HepG2 (cell line): ENCODE results near the gene MYO18A. TPM values are rescaled to one million over a fixed set of nuclear protein-coding genes. Genes with fewer than 3 reads are reported as not detected.

Experiments used
- ATAC-seq: fragments of 200-7000 bp; cut with Tn5 transposase; 3 replicates; pipeline ENCODE4 v1.9.1; 2020; ENCODE audit warnings: mild to moderate bottlenecking, moderate library complexity
- BruUV-seq: library from RNA; stranded (reverse); fragments of 400-500 nt; replicated peaks from 2 replicates; lab custom pipeline; 2021; lab: Mats Ljungman, UMichigan
- CTCF ChIA-PET: fragments of 300-600 bp; formaldehyde crosslinking; extraction: SDS; loops from one replicate; lab custom pipeline; 2021; ENCODE audit warnings: low total read pairs, inconsistent platforms, low intra/inter-chr PET ratio; lab: Yijun Ruan, JAX
- POLR2A ChIA-PET: fragments of 350-600 bp; sonication (Branson Sonifier 250); formaldehyde crosslinking; loops from one replicate; lab custom pipeline; 2020; ENCODE audit warnings: antibody characterized with exemption, inconsistent platforms; lab: Yijun Ruan, JAX
- DNase-seq: peaks from one replicate; pipeline ENCODE4 v3.0.0-alpha.2; 2015; ENCODE audit warnings: low spot score
- FAIRE-seq: peaks from 3 replicates; lab custom pipeline; 2011; peaks lifted over from hg19 to GRCh38; lab: Jason Lieb, UNC
- H2AFZ ChIP-seq: one replicate; pipeline ENCODE4 v1.6.1; 2011; ENCODE audit warnings: low read length, inconsistent platforms
- H3K27ac ChIP-seq: fragments of 300-600 bp; 3 replicates; pipeline ENCODE4 v1.8.0; 2011; ENCODE audit warnings: mixed run types, mild to moderate bottlenecking, mixed read lengths, low read length, inconsistent platforms; ENCODE audit not compliant: insufficient read depth; ENCODE audit errors: extremely low read length
- H3K27me3 ChIP-seq, 2 experiments: fragments of 200-600 bp in 1 of 2; 2 replicates in 1 of 2; 3 replicates in 1 of 2; pipeline versions ENCODE4 v1.6.0 to v1.8.0; 2011; ENCODE audit warnings: low read length in 2 of 2, mild to moderate bottlenecking in 2 of 2, moderate library complexity in 2 of 2, inconsistent platforms in 1 of 2; ENCODE audit not compliant: insufficient read depth in 2 of 2, control insufficient read depth in 1 of 2
- H3K36me3 ChIP-seq, 2 experiments: fragments of 200-600 bp in 1 of 2; replicated peaks in 1 of 2; 2 replicates in 1 of 2; 3 replicates in 1 of 2; pipeline versions ENCODE4 v1.5.1 to v1.8.0; 2011; ENCODE audit warnings: low read length in 2 of 2, inconsistent platforms in 1 of 2; ENCODE audit not compliant: insufficient read depth in 2 of 2, control insufficient read depth in 1 of 2
- H3K4me1 ChIP-seq: 2 replicates; pipeline ENCODE4 v1.5.1; 2012; ENCODE audit warnings: low read length, inconsistent platforms; ENCODE audit not compliant: insufficient read depth
- H3K4me2 ChIP-seq: 2 replicates; pipeline ENCODE4 v1.6.0; 2011; ENCODE audit warnings: low read depth, low read length, inconsistent platforms
- H3K4me3 ChIP-seq, 3 experiments: fragments of 200-600 bp in 1 of 3; sonication (generic), shearing (Covaris generic) in 1 of 3; replicated peaks in 1 of 3; 2 replicates each; pipeline ENCODE4 v1.5.1; 2011 to 2016; ENCODE audit warnings: low read length in 3 of 3, inconsistent platforms in 2 of 3, low read depth in 2 of 3, mild to moderate bottlenecking in 2 of 3, control low read depth in 1 of 3, mixed read lengths in 1 of 3; ENCODE audit not compliant: insufficient read depth in 1 of 3
- H3K79me2 ChIP-seq: one replicate; pipeline ENCODE4 v1.6.1; 2011; ENCODE audit warnings: low read length, inconsistent platforms; ENCODE audit not compliant: insufficient read depth
- H3K9ac ChIP-seq: 2 replicates; pipeline ENCODE4 v1.6.0; 2011; ENCODE audit warnings: mild to moderate bottlenecking, low read depth, low read length, inconsistent platforms; ENCODE audit not compliant: insufficient read depth
- H3K9me3 ChIP-seq: 2 replicates; pipeline ENCODE4 v1.5.1; 2012; ENCODE audit warnings: mild to moderate bottlenecking, low read length
- H4K20me1 ChIP-seq: 2 replicates; pipeline ENCODE4 v1.6.0; 2011; ENCODE audit warnings: inconsistent platforms, mild to moderate bottlenecking, low read length, moderate library complexity; ENCODE audit not compliant: insufficient read depth
- CAMTA2 ChIP-seq: sonication (generic); formaldehyde crosslinking; IDR thresholded peaks from 2 replicates; pipeline ENCODE4 v1.4.0; 2020; ENCODE audit warnings: mild to moderate bottlenecking, missing genetic modification reagents, borderline replicate concordance
- GLMP ChIP-seq: sonication (generic); formaldehyde crosslinking; IDR thresholded peaks from 2 replicates; pipeline ENCODE4 v1.9.0; 2021; ENCODE audit warnings: missing genetic modification reagents, mild to moderate bottlenecking, borderline replicate concordance
- HOMEZ ChIP-seq: IDR thresholded peaks from 2 replicates; pipeline ENCODE4 v1.6.1; 2016; ENCODE audit warnings: low read depth
- KDM3A ChIP-seq: IDR thresholded peaks from 2 replicates; pipeline ENCODE4 v1.6.1; 2018; ENCODE audit warnings: low read depth, missing compliant biosample characterization
- POGZ ChIP-seq: sonication (generic); formaldehyde crosslinking; IDR thresholded peaks from 2 replicates; pipeline ENCODE4 v1.4.0; 2020; ENCODE audit warnings: mild to moderate bottlenecking, missing genetic modification reagents
- PRDM15 ChIP-seq: sonication (generic); formaldehyde crosslinking; IDR thresholded peaks from 2 replicates; pipeline ENCODE4 v1.4.0; 2020; ENCODE audit warnings: missing genetic modification reagents
- RELA ChIP-seq: sonication (generic); formaldehyde crosslinking; IDR thresholded peaks from 2 replicates; pipeline ENCODE4 v1.4.0; 2020; ENCODE audit warnings: missing genetic modification reagents
- ZBTB26 ChIP-seq: IDR thresholded peaks from 2 replicates; pipeline ENCODE4 v1.6.1; 2016; ENCODE audit warnings: missing compliant biosample characterization, missing genetic modification reagents, borderline replicate concordance
- ZFP36 ChIP-seq: fragments of 150-350 bp; IDR thresholded peaks from 2 replicates; pipeline ENCODE4 v1.6.1; 2018; ENCODE audit warnings: borderline replicate concordance, low read length, low read depth; ENCODE audit not compliant: partially characterized antibody
- ZIK1 ChIP-seq: sonication (generic); formaldehyde crosslinking; IDR thresholded peaks from 2 replicates; pipeline ENCODE4 v1.5.0; 2020; ENCODE audit warnings: mild to moderate bottlenecking, low read depth, missing genetic modification reagents, borderline replicate concordance
- ZNF33A ChIP-seq: sonication (generic); formaldehyde crosslinking; IDR thresholded peaks from 2 replicates; pipeline ENCODE4 v1.5.1; 2020; ENCODE audit warnings: missing genetic modification reagents, mild to moderate bottlenecking, moderate library complexity, borderline replicate concordance
- ZNF496 ChIP-seq: sonication (generic); formaldehyde crosslinking; IDR thresholded peaks from 2 replicates; pipeline ENCODE4 v1.8.1; 2023; ENCODE audit warnings: mild to moderate bottlenecking, moderate library complexity, missing genetic modification reagents; ENCODE audit not compliant: insufficient replicate concordance
- ZNF766 ChIP-seq: sonication (generic); formaldehyde crosslinking; IDR thresholded peaks from 2 replicates; pipeline ENCODE4 v1.5.0; 2020; ENCODE audit warnings: missing genetic modification reagents, borderline replicate concordance
- ZNF775 ChIP-seq: sonication (generic); formaldehyde crosslinking; IDR thresholded peaks from 2 replicates; pipeline ENCODE4 v1.4.0; 2020; ENCODE audit warnings: missing genetic modification reagents, mild to moderate bottlenecking, moderate library complexity, borderline replicate concordance
- ZNF790 ChIP-seq: sonication (generic); formaldehyde crosslinking; IDR thresholded peaks from 2 replicates; pipeline ENCODE4 v1.8.0; 2022; ENCODE audit warnings: missing genetic modification reagents, mild to moderate bottlenecking, borderline replicate concordance
- ZNF839 ChIP-seq: sonication (generic); formaldehyde crosslinking; IDR thresholded peaks from 2 replicates; pipeline ENCODE4 v1.4.0; 2020; ENCODE audit warnings: missing genetic modification reagents, mild to moderate bottlenecking, borderline replicate concordance
- WGBS: methylation state at CpG from one replicate; pipeline ENCODE4 v1.1.6; 2017; ENCODE audit warnings: low lambda C conversion rate; 5-methylcytosine and 5-hydroxymethylcytosine counted together
- in situ Hi-C: cut with HindIII; loops from 2 replicates; pipeline ENCODE4 v1.10.0; 2017; ENCODE audit warnings: low pct_unique_long_range_greater_than_20kb; ENCODE audit not compliant: extremely low pct_ligation_motif_present
- intact Hi-C: fragments of 100-400 bp; cut with micrococcal nuclease; formaldehyde crosslinking; loops from one replicate; pipeline ENCODE4 v1.10.0; 2022; ENCODE audit not compliant: unreplicated experiment
- polyA plus RNA-seq, 8 experiments: library from polyadenylated mRNA; depleted of rRNA in 3 of 8; stranded (reverse) in 7 of 8; unstranded in 1 of 8; fragments of >200 nt; fragmentation: Illumina TruSeq in 4 of 8; extraction: Trizol in 4 of 8; gene quantifications; 2 replicates each; pipeline versions ENCODE4 v1.2.1 to v1.2.3, GENCODE V29; 2011 to 2016; ENCODE audit warnings: low read depth in 4 of 8, missing spikeins in 1 of 8, mixed read lengths in 1 of 8; ENCODE audit not compliant: insufficient read depth in 1 of 8
- total RNA-seq, 5 experiments: library from RNA; depleted of rRNA; stranded (reverse); fragments of >200 nt; fragmentation: Illumina TruSeq; extraction: Trizol; gene quantifications; 2 replicates each; pipeline ENCODE4 v1.2.3, GENCODE V29; 2016; ENCODE audit warnings: low read depth in 1 of 5

MYO18A gene
- total and polyA plus RNA-seq, 2 of the 13 experiments (the other 11 are each of a cell fraction or from before 2014, with no cell fraction given) = 16.8 to 24.8 TPM

- no peak overlapping the region for H2AFZ ChIP-seq
- intact Hi-C loops = no loop called here
- H3K9ac ChIP-seq = no peak overlapping the region
- H3K27me3 ChIP-seq = no peaks in the 10 kb centered on the region
- TF ChIP-seq RELA (CRISPR knock-in tag) (no peak), ZBTB26 (CRISPR knock-in tag) (no peak), ZNF839 (CRISPR knock-in tag) (no peak), ZNF775 (CRISPR knock-in tag) (no peak), ZFP36 (no peak), ZNF766 (CRISPR knock-in tag) (no peak), POGZ (CRISPR knock-in tag) (no peak), HOMEZ (CRISPR knock-in tag) (no peak), GLMP (CRISPR knock-in tag) (no peak), ZNF790 (CRISPR knock-in tag) (no peak), ZNF33A (CRISPR knock-in tag) (no peak), ZIK1 (CRISPR knock-in tag) (no peak), PRDM15 (no peak), KDM3A (CRISPR knock-in tag) (no peak), ZNF496 (CRISPR knock-in tag) (no peak), CAMTA2 (CRISPR knock-in tag) (no peak)
- H3K36me3 ChIP-seq = peaks cover 20 to 64% of the 10 kb centered on the region in 2 experiments
- H4K20me1 ChIP-seq = peaks cover 4% of the 10 kb centered on the region; the same call in 1 of the 2 replicates
- H3K9me3 ChIP-seq = no peaks in the 10 kb centered on the region
- 91% methylated on average over 11 of the region's 11 CpGs for WGBS
- POLR2A ChIA-PET = no interaction called here
- ATAC-seq = no peak
- H3K27ac ChIP-seq = no peak overlapping the region
- H3K79me2 ChIP-seq = peaks cover 28% of the 10 kb centered on the region
- peaks cover 32% of the 10 kb centered on the region for H3K4me1 ChIP-seq
- no TSS peak for BruUV-seq
- CTCF ChIA-PET = no interaction called here
- in situ Hi-C loops = no loop called here
- FAIRE-seq = no peak
- no peak for DNase-seq
- H3K4me3 ChIP-seq = no peak overlapping the region
- no peak overlapping the region for H3K4me2 ChIP-seq
Measured at GRCh38 chr17:29049541-29050145, 130.6 kb downstream of the MYO18A start.
